Esophagus muscularis mucosa (tissue), 3 donors: ENCODE measurements around the gene DDX31.

Source experiments
- POLR2AphosphoS5 ChIP-seq, 2 donors: sonication (generic); formaldehyde crosslinking; IDR thresholded peaks; one replicate each; pipeline ENCODE4 v1.6.1; 2017; ENCODE audit warnings: antibody characterized with exemption in 2 of 2
- TF ChIP-seq, protein P1 (sequence below), 3 experiments: fragments of 200-600 bp in 2 of 3; fragments of 450-650 bp in 1 of 3; sonication (generic) in 2 of 3; IDR thresholded peaks; one replicate each; pipeline ENCODE4 v1.5.1; 2017 to 2019; ENCODE audit warnings: antibody characterized with exemption in 3 of 3, mild to moderate bottlenecking in 2 of 3, moderate library complexity in 1 of 3

DNA sequence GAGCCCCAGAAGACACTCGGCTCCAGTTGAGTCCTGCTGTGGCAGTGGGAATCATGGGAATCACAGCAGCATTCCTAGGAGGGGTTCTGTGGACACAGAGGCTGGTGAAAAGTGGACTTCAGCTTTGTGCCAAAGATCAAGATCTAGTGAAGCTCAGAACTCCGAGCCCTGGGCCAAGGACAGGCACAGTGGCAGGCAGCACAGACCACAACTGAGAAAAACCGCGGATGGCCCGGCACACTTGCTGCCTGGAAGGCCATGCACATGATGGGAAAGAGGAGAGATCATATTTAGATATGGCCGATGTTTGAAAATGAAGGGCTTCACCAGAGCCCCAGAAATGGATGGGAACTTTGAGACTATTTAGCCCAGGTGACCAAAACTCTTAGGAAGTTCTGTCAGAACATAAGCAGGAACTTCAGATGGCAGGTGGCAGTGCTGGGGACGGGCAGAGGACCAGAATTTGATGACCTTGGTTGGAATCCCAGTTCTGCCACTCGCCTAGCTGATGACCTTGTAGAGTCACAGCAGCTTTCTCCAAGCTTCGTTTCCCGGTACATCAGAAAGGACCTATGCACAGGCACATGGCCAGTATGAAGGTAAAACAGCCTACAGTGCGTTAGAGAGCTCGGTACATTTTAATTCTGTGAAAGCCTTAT is 69.3 kb downstream of the DDX31 start:
- TF ChIP-seq, protein P1, sequence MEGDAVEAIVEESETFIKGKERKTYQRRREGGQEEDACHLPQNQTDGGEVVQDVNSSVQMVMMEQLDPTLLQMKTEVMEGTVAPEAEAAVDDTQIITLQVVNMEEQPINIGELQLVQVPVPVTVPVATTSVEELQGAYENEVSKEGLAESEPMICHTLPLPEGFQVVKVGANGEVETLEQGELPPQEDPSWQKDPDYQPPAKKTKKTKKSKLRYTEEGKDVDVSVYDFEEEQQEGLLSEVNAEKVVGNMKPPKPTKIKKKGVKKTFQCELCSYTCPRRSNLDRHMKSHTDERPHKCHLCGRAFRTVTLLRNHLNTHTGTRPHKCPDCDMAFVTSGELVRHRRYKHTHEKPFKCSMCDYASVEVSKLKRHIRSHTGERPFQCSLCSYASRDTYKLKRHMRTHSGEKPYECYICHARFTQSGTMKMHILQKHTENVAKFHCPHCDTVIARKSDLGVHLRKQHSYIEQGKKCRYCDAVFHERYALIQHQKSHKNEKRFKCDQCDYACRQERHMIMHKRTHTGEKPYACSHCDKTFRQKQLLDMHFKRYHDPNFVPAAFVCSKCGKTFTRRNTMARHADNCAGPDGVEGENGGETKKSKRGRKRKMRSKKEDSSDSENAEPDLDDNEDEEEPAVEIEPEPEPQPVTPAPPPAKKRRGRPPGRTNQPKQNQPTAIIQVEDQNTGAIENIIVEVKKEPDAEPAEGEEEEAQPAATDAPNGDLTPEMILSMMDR (IDR thresholded peaks at IDR 0.05): no peak
- TF ChIP-seq POLR2AphosphoS5 (IDR thresholded peaks at IDR 0.05): no peak
